ENCODE measurements around the gene ACIN1. TPM values are rescaled to one million over a fixed set of nuclear protein-coding genes. Genes with fewer than 3 reads are reported as not detected.

Gene ACIN1
- 67.8 TPM for total RNA-seq

- no peak for DNase-seq
Observed at GRCh38 chr14:23094666-23095195, at the start of gene ACIN1. Gene ACIN1 (minus strand): TSS chr14:23095136. CDS start chr14:23095112, 24 bp downstream.

GRCh38 chr14:23143911-23144310, 49.0 kb upstream of the ACIN1 start:
- DNase-seq, result no peak

GRCh38 chr14:23142826-23143225, 47.9 kb upstream of the ACIN1 start:
- DNase-seq, result no peak

GRCh38 chr14:23141706-23142444, 46.9 kb upstream of the ACIN1 start:
- no peak for DNase-seq

GRCh38 chr14:23140371-23140770, 45.4 kb upstream of the ACIN1 start:
- no peak for DNase-seq

GRCh38 chr14:23139874-23140273, 44.9 kb upstream of the ACIN1 start:
- no peak for DNase-seq

- no peak for DNase-seq
Observed at GRCh38 chr14:23137813-23138535, 43.0 kb upstream of the ACIN1 start.

GRCh38 chr14:23137192-23137812, 42.4 kb upstream of the ACIN1 start:
- no peak for DNase-seq

GRCh38 chr14:23136566-23137133, 41.7 kb upstream of the ACIN1 start:
- DNase-seq, result no peak

GRCh38 chr14:23132970-23133369, 38.0 kb upstream of the ACIN1 start:
- DNase-seq, result no peak

- DNase-seq, result no peak
Observed at GRCh38 chr14:23131482-23131881, 36.5 kb upstream of the ACIN1 start.

GRCh38 chr14:23130871-23131270, 35.9 kb upstream of the ACIN1 start:
- no peak for DNase-seq

GRCh38 chr14:23129759-23130316, 34.9 kb upstream of the ACIN1 start:
- no peak for DNase-seq

GRCh38 chr14:23128969-23129758, 34.2 kb upstream of the ACIN1 start:
- no peak for DNase-seq

- DNase-seq, result no peak
Observed at GRCh38 chr14:23127861-23128260, 32.9 kb upstream of the ACIN1 start.

GRCh38 chr14:23126548-23127278, 31.8 kb upstream of the ACIN1 start:
- no peak for DNase-seq

- no peak for DNase-seq
Observed at GRCh38 chr14:23125933-23126524, 31.1 kb upstream of the ACIN1 start.

- DNase-seq, result no peak
Observed at GRCh38 chr14:23125011-23125410, 30.1 kb upstream of the ACIN1 start.

- DNase-seq, result no peak
Observed at GRCh38 chr14:23124337-23124954, 29.5 kb upstream of the ACIN1 start.

GRCh38 chr14:23123419-23123818, 28.5 kb upstream of the ACIN1 start:
- DNase-seq, result no peak

All from occipital lobe (tissue), 2 donors.